Erythroblast (primary cell): ENCODE measurements around the gene MIGA1.

Source experiments
- GATA1 ChIP-seq: IDR thresholded peaks from 2 replicates; pipeline ENCODE4 v1.6.1; 2011; ENCODE audit warnings: low read depth, mild to moderate bottlenecking, control low read depth, low read length, moderate library complexity
- POLR2A ChIP-seq: IDR thresholded peaks from 2 replicates; pipeline ENCODE4 v1.6.1; 2011; ENCODE audit warnings: mild to moderate bottlenecking, low read length

DNA sequence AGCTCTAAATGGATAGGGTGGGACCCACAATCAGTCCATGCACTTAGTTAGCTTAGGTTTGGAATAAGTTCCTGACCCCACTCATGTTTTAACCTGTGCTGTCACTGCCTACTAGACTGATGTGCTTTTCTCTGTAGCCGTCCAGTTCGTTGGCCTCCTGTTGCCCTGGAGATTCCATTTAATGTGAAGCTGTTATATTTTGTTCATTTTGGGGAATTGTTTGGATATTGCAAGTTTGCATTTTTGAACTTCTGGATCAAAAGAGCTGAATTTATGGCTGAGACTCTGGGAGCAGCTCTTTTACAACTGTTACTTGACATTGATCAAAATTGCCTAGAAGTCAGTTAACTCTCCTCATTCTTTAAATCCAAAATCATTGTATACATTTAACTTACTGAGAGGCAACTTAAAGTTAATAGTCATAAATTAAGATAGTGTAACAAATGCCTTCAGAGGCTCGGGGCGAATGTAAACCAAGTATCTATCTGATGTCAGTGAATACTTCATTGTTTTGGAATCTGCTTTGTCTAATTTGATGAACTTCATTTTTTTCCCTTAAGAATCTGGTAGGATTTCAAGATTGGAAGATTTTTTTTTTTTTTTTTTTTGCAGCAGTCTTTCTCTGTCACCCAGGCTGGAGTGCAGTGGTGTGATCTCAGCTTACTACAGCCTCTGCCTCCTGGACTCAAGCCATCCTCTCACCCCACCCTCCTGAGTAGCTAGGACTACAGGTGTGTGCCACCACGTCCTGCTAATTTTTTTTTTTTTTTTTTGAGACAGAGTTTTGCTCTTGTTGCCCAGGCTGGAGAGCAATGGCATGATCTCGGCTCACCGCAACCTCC lies 38.1 kb downstream of the MIGA1 start:
- TF ChIP-seq POLR2A: no peak
- TF ChIP-seq GATA1: no peak
